ENCODE results near the gene TMEM25.
"Not testable (repeated sequence)": the region's sequence is repeated elsewhere in the genome, so short reads cannot be mapped to it uniquely, and the experiment has no call there.

Gene TMEM25

DNA sequence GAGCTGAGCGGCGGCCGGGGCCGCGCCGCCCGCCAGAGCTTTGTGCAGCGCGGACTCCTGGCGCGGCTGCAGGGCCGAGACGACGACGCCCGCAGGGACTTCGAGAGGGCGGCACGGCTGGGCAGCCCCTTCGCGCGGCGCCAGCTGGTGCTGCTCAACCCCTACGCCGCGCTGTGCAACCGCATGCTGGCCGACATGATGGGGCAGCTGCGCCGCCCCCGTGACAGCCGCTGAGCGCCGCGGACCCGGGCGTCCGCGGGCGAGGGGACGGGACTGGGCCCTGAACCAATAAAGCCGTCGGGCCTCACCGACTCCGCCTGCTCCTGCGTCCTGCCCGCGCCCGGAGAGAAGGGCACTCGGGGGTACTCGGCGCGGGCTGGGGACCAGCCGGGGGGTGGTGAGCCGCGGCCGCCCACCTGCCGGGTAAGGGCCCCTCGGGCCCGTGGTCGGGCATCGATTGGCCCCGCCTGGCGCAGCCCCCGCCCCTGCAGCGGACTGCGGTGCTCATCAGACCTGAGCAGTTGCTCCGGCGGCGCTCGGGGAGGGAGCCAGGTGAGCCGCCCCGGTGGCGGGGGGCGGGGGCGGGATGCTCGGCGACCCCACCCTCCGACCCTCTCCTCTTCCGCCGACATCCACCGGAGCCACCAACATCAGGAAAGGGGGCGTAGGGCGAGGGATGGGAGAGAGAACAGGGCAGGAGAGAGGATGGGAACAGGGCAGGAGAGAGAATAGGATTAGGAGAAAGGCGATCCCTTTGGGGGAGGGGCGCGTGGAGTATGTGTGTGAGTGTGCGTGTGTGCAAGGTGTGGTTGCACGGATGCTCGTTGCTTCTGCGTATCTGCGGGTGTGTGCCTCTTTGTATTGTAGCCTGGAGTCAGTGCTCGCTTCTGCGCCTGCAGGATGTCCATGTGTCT, at the start of gene TMEM25:
Gene TMEM25, plus strand, starts transcription at position 510 of the 914 bp plus-strand sequence. CDS start 610 bp downstream, outside the sequence.
- peak within 1 kb of the TSS; percentile 61 to 87 (median 79) for H3K4me3 ChIP-seq
- peak within 1 kb of the TSS in 19 of 21 experiments; percentile 17 to 87 (median 70) for H3K27ac ChIP-seq

DNA sequence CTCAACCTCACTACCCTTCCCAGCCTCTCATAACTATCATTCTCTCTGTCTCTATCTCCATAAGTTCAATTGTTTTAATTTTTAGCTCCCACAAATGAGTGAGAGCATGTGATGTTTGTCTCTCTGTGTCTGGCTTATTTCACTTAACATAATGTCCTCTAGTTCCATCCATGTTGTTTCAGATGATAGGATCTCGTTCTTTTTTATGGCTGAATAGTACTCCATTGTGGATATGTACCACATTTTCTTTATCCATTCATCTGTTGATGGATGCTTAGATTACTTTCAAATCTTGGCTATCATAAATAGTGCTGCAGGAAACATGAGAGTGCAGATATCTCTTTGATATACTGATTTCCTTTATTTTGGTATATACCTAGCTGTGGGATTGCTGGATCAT, 49.8 kb upstream of the TMEM25 start:
- H3K27ac ChIP-seq, H3K4me3 ChIP-seq: not testable (repeated sequence)

DNA sequence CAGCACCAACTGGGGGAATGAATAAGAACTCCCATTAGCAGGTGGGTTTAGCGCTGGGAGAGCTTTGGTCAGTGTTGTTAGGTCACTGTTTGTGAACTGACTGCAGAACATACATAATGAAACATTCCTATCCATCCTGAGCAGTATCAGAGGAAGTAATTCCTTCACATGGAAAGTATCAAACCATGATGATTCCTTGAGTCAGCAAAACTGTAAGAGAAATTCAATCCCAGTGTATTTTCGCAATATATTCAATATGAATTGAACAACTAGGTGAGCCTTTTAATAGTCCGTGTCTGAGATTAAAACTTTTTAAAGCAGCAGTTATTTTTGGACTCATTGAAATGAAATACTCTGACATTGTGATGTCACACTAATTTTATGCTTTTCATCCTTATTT, 46.6 kb upstream of the TMEM25 start:
- H3K4me3 ChIP-seq = no peak overlapping the region
- peak overlapping the region in 1 of 21 experiments; percentile 21 for H3K27ac ChIP-seq

DNA sequence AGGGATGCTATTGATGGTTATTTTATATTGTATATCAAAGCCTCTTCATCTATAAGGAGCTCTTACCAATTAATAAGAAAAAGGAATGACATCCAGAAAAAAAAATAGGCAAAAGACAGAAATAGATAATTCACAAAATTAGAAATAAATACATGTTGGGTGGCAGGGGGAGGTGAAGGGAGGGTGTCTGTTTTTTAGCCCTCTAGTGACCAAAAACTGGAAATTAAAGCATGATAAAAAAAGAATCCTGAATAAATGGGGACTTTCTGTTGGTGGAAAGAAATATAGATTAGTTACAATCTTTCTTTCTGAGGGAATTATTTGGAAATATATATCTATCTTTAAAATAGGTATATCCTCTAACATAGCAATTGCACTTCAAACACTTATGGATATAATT, 45.7 kb upstream of the TMEM25 start:
- Histone ChIP-seq H3K27ac (no peak overlapping the region), H3K4me3 (no peak overlapping the region)

DNA sequence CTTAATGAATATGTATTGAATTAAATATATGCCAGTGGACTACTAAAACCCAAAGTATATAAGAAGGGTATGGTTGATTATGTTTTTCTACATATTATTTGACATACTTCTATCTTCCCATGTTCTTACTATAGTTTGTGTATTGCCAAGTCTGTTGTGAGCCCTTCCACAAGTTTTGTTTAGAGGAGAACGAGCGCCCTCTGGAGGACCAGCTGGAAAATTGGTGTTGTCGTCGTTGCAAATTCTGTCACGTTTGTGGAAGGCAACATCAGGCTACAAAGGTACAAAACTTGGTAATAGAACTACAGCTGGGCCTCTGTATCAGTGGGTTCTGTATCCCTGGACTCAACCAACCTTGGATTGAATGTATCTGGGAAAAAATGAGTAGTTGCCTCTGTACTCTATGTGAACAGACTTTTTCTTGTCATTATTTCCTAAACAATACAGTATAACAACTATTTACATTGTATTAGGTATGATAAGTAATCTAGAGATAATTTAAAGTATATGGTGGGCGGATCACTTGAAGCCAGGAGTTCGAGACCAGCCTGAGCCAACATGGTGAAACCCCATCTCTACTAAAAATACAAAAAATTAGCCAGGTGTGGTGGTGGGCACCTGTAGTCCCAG, 42.4 kb upstream of the TMEM25 start:
- H3K27ac ChIP-seq = no peak overlapping the region
- H3K4me3 ChIP-seq = no peak overlapping the region

DNA sequence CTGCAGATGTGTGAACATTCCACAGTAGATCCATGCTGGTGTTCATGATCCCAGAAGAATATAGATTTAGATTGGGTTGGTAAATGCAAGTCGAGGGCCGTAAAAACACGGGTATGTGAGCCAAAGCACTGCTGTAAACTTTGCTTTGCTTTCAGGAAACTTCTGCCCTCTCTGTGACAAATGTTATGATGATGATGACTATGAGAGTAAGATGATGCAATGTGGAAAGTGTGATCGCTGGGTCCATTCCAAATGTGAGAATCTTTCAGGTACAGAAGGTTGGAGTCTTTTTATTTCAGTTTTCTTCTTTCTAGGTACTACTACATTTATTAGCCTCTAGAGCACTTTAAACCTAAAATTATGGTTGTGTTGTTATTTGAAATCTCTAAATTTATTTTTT, 40.0 kb upstream of the TMEM25 start:
- Histone ChIP-seq H3K4me3 (no peak overlapping the region), H3K27ac (no peak overlapping the region)

DNA sequence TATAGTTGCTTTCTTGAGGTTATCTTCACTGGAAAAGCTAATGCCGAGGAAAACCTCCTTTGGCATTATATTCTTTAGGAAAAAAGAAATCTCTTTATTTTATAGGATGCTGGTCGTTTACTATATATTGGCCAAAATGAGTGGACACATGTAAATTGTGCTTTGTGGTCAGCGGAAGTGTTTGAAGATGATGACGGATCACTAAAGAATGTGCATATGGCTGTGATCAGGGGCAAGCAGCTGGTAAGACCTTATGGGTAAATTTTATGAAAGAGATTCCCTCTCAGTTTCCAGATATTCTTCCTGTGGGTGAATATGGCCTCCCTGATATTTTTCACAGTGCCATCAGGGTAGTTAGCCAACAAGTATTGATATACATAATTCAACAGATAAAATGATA, 33.2 kb upstream of the TMEM25 start:
- no peak overlapping the region for H3K27ac ChIP-seq
- H3K4me3 ChIP-seq = no peak overlapping the region

DNA sequence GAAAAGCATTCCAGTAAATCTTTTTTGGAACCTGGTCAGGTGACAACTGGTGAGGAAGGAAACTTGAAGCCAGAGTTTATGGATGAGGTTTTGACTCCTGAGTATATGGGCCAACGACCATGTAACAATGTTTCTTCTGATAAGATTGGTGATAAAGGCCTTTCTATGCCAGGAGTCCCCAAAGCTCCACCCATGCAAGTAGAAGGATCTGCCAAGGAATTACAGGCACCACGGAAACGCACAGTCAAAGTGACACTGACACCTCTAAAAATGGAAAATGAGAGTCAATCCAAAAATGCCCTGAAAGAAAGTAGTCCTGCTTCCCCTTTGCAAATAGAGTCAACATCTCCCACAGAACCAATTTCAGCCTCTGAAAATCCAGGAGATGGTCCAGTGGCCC, 27.8 kb upstream of the TMEM25 start:
- no peak overlapping the region for H3K4me3 ChIP-seq
- H3K27ac ChIP-seq = no peak overlapping the region

DNA sequence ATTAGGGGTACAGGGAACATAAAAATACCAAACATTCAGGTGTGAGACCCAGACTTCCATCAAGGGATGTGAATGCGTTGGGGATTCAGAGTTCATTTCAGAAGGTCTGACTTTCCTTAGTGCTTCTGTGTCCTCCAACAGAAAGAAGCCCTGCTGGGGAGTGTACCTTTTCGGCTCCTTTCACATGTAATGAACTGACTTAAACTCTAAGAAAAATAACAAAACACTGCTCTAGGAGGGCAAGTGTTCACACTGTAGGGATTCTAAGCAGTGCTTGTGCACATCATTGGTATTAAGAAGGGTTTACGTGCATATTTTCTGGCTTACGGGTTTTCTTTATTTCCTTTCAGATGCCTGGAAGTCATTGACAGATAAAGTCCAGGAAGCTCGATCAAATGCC, 19.4 kb upstream of the TMEM25 start:
- Histone ChIP-seq H3K4me3 (no peak overlapping the region), H3K27ac (no peak overlapping the region)

DNA sequence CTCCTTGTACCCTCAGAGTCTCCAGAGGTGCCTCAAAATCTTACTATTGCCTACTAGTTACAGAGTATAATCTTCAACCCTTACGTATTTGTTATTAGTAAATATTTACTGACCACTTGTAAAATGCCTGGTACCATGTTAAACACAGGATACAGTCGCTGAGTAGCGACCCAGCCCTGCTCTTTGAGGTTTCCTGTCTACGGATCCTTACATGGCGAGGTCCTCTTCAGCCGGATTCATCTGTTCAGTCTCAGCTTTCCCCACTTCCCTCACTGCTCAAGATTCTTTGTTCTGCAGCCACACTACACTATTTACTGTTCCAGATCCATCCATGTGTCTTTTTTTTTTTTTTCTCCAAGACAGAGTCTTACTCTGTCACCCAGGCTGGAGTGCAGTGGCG, 16.9 kb upstream of the TMEM25 start:
- no peak overlapping the region for H3K27ac ChIP-seq
- H3K4me3 ChIP-seq = no peak overlapping the region

DNA sequence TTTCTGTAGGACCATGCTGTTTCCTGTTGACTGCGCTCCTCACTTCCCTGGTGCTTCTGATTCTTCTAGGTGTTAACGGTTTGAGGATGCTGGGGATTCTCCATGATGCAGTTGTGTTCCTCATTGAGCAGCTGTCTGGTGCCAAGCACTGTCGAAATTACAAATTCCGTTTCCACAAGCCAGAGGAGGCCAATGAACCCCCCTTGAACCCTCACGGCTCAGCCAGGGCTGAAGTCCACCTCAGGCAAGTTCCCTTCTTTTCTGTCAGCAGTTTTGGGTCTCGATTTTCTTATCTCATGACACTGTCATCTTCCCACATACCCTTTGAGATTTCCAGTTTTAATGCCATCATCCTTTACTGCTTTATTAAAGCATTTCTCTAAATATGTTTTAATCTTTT, 11.4 kb upstream of the TMEM25 start:
- no peak overlapping the region for H3K4me3 ChIP-seq
- H3K27ac ChIP-seq = no peak overlapping the region

DNA sequence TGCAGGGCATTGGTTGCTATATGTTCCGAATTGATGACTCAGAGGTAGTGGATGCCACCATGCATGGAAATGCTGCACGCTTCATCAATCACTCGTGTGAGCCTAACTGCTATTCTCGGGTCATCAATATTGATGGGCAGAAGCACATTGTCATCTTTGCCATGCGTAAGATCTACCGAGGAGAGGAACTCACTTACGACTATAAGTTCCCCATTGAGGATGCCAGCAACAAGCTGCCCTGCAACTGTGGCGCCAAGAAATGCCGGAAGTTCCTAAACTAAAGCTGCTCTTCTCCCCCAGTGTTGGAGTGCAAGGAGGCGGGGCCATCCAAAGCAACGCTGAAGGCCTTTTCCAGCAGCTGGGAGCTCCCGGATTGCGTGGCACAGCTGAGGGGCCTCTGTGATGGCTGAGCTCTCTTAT, 9.1 kb upstream of the TMEM25 start:
- H3K27ac ChIP-seq = no peak overlapping the region
- no peak overlapping the region for H3K4me3 ChIP-seq

DNA sequence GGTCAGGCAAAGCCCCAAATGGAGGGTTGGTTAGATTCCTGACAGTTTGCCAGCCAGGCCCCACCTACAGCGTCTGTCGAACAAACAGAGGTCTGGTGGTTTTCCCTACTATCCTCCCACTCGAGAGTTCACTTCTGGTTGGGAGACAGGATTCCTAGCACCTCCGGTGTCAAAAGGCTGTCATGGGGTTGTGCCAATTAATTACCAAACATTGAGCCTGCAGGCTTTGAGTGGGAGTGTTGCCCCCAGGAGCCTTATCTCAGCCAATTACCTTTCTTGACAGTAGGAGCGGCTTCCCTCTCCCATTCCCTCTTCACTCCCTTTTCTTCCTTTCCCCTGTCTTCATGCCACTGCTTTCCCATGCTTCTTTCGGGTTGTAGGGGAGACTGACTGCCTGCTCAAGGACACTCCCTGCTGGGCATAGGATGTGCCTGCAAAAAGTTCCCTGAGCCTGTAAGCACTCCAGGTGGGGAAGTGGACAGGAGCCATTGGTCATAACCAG, 8.4 kb upstream of the TMEM25 start:
- H3K4me3 ChIP-seq = no peak overlapping the region

DNA sequence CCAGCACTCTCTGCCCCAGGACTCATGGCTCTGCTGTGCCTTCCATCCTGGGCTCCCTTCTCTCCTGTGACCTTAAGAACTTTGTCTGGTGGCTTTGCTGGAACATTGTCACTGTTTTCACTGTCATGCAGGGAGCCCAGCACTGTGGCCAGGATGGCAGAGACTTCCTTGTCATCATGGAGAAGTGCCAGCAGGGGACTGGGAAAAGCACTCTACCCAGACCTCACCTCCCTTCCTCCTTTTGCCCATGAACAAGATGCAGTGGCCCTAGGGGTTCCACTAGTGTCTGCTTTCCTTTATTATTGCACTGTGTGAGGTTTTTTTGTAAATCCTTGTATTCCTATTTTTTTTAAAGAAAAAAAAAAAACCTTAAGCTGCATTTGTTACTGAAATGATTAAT, 6.6 kb upstream of the TMEM25 start:
- Histone ChIP-seq H3K27ac (peak overlapping the region in 1 of 21 experiments; percentile 4), H3K4me3 (no peak overlapping the region)

More for the DNA sequence above, 8.4 kb upstream of the TMEM25 start:
- no peak overlapping the region for H3K27ac ChIP-seq

DNA sequence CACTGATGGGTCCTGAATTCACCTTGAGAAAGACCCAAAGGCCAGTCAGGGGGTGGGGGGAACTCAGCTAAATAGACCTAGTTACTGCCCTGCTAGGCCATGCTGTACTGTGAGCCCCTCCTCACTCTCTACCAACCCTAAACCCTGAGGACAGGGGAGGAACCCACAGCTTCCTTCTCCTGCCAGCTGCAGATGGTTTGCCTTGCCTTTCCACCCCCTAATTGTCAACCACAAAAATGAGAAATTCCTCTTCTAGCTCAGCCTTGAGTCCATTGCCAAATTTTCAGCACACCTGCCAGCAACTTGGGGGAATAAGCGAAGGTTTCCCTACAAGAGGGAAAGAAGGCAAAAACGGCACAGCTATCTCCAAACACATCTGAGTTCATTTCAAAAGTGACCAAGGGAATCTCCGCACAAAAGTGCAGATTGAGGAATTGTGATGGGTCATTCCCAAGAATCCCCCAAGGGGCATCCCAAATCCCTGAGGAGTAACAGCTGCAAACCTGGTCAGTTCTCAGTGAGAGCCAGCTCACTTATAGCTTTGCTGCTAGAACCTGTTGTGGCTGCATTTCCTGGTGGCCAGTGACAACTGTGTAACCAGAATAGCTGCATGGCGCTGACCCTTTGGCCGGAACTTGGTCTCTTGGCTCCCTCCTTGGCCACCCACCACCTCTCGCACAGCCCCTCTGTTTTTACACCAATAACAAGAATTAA, 6.1 kb upstream of the TMEM25 start:
- Histone ChIP-seq H3K27ac (no peak overlapping the region), H3K4me3 (no peak overlapping the region)

DNA sequence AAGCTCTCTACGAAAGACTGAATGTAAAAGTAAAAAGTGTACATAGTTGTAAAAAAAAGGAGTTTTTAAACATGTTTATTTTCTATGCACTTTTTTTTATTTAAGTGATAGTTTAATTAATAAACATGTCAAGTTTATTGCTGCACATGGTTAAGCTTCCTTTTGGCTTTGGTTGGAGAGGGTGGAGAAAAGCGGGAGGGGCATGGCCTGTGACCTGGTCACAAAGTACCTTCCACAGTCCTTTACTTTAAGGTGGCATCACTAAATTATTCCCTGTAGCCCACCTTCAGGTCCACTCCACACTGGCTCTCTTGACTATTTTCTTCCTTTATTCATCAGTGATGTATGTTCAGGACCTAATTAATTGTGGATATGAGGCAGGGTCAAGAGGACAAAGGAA, 4.3 kb upstream of the TMEM25 start:
- no peak overlapping the region for H3K27ac ChIP-seq
- no peak overlapping the region for H3K4me3 ChIP-seq

DNA sequence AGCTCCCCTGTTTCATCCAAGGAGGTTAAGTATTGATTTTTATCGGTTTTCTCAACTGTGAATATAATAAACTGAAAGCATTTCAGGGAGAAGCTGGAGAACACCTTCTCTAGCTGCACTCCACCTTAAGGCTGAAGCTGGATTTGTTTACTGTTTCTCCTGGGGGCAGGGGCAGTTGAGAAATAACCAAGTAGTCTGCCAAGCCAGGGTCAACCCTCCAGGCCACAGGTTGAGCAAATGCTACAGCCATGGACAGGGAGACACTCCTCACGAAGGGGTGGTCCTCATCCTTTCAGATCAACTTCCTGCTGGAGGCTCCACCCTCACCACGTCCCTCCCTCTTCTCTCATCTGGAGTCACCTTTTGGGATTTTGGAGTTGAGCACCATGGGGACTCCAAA, 3.9 kb upstream of the TMEM25 start, which contains the start of gene TTC36:
Gene TTC36, plus strand, starts transcription at position 366 of the 400 bp plus-strand sequence. Its CDS starts 21 bp downstream, at position 387.
- no peak within 1 kb of the TSS for H3K27ac ChIP-seq

DNA sequence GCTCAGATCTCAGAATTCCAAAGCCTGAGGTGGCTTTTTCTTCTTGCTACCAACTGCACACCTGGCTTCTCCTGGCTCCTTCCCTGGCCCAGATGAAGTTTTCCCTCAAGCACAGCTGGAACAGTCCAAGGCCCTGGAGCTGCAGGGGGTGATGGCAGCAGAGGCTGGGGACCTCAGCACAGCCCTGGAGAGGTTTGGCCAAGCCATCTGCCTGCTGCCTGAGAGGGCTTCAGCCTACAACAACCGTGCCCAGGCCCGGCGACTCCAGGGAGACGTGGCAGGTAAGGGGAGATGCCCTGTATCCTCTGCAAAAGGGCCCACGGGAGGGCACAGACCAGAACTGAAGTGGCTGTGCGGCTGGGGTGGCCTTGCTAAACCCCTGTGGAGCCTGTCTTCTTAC, 2.5 kb upstream of the TMEM25 start:
- Histone ChIP-seq H3K27ac (no peak overlapping the region), H3K4me3 (no peak overlapping the region)

More for the DNA sequence above, 3.9 kb upstream of the TMEM25 start, which contains the start of gene TTC36:
- no peak within 1 kb of the TSS for H3K4me3 ChIP-seq

DNA sequence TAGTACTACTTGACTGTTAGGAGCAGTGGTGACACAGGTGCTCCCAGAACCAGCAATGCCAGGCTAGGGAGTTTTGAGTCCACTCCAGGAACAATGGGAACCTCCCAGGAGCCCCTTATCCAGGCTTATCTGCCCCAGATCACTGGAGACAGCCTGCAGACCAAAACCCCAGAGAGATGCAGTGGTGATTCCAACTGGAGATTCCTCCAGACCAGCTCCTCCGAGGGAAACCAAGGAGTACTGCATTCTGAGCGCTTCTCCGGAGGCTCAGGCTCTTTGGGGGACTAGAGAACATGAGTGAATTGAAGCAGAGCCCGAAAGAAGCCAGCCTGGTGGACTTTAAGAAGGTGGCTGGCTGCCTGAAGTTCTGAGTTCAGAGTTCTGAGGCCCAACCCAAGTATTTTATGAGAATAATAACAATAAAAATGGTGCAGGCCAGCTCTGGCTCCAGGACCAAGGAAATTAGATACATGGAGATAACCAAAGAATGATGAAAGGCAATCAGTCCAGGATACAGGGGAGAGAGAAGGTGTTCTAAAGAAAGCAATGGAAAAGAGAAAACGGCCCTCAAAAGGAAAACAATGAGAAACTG, 1.3 kb upstream of the TMEM25 start:
- no peak overlapping the region for H3K27ac ChIP-seq

More for the DNA sequence above, 1.3 kb upstream of the TMEM25 start:
- H3K4me3 ChIP-seq = peak overlapping the region in 5 of 7 experiments; percentile 61 to 87 (median 80)

Measured in skin epidermis (tissue), 12 donors.